GM12878 (cell line): ENCODE results near the gene CARD9. TPM values are rescaled to one million over a fixed set of nuclear protein-coding genes. Genes with fewer than 3 reads are reported as not detected.

Source experiments
- CBX3 ChIP-seq: fragments of 200-600 bp; sonication (generic); IDR thresholded peaks from 2 replicates; pipeline ENCODE4 v1.6.1; 2016; ENCODE audit warnings: low read depth, borderline replicate concordance
- CHD2 ChIP-seq: IDR thresholded peaks from 2 replicates; pipeline ENCODE4 v1.6.1; 2011; ENCODE audit warnings: low read depth, low read length, improper control_type of control experiment, borderline replicate concordance
- CREM ChIP-seq: IDR thresholded peaks from 2 replicates; pipeline ENCODE4 v1.6.1; 2014; ENCODE audit warnings: antibody characterized with exemption, low read depth
- HDAC2 ChIP-seq: fragments of 200-600 bp; sonication (generic); IDR thresholded peaks from 2 replicates; pipeline ENCODE4 v1.6.1; 2017
- NFYB ChIP-seq: IDR thresholded peaks from 2 replicates; pipeline ENCODE4 v1.6.1; 2011; ENCODE audit warnings: low read depth, mild to moderate bottlenecking, low read length, improper control_type of control experiment, moderate library complexity; ENCODE audit not compliant: insufficient read depth
- NR2C1 ChIP-seq: fragments of 450-650 bp; IDR thresholded peaks from 2 replicates; pipeline ENCODE4 v1.6.1; 2017; ENCODE audit warnings: antibody characterized with exemption, mild to moderate bottlenecking, moderate library complexity
- RAD21 ChIP-seq: IDR thresholded peaks from 2 replicates; pipeline ENCODE4 v1.6.1; 2011; ENCODE audit warnings: mild to moderate bottlenecking, low read depth, low read length, moderate library complexity; ENCODE audit not compliant: insufficient read depth
- RB1 ChIP-seq: fragments of 450-650 bp; formaldehyde crosslinking; IDR thresholded peaks from 2 replicates; pipeline ENCODE4 v1.6.1; 2017; ENCODE audit warnings: mild to moderate bottlenecking, borderline replicate concordance
- RFX5 ChIP-seq: IDR thresholded peaks from 2 replicates; pipeline ENCODE4 v1.6.1; 2011; ENCODE audit warnings: low read depth, low read length, improper control_type of control experiment
- SRF ChIP-seq, 2 experiments: IDR thresholded peaks; 2 replicates each; pipeline ENCODE4 v1.6.1; 2011; ENCODE audit warnings: low read depth in 2 of 2, low read length in 2 of 2, mild to moderate bottlenecking in 1 of 2, moderate library complexity in 1 of 2
- TAF1 ChIP-seq: IDR thresholded peaks from 2 replicates; pipeline ENCODE4 v1.6.1; 2011; ENCODE audit warnings: mild to moderate bottlenecking, low read depth, low read length, borderline replicate concordance
- TBL1XR1 ChIP-seq: IDR thresholded peaks from 2 replicates; pipeline ENCODE4 v1.6.1; 2012; ENCODE audit warnings: low read depth, low read length, improper control_type of control experiment
- TCF12 ChIP-seq: IDR thresholded peaks from 2 replicates; pipeline ENCODE4 v1.6.1; 2011; ENCODE audit warnings: low read depth, mild to moderate bottlenecking, low read length
- TCF7 ChIP-seq: IDR thresholded peaks from 2 replicates; pipeline ENCODE4 v1.6.1; 2014; ENCODE audit warnings: antibody characterized with exemption, borderline replicate concordance
- ZNF207 ChIP-seq: fragments of 450-650 bp; IDR thresholded peaks from 2 replicates; pipeline ENCODE4 v1.6.1; 2014; ENCODE audit warnings: antibody characterized with exemption, mild to moderate bottlenecking, borderline replicate concordance
- polyA plus RNA-seq, 11 experiments: library from polyadenylated mRNA; depleted of rRNA in 4 of 11; unstranded in 6 of 11; stranded (reverse) in 5 of 11; fragments of >200 nt; fragmentation: Nextera tagmentation in 4 of 11; fragmentation: Illumina TruSeq in 1 of 11; extraction: Ambion mirVana in 4 of 11; extraction: Trizol in 1 of 11; gene quantifications; 1 replicate in 1 of 11; 2 replicates in 10 of 11; pipeline versions ENCODE4 v1.2.1 to v1.2.3, GENCODE V29; 2011 to 2016; ENCODE audit warnings: inconsistent platforms in 2 of 11, missing spikeins in 2 of 11, low read depth in 1 of 11
- total RNA-seq, 4 experiments: library from RNA; depleted of rRNA in 3 of 4; stranded (reverse); fragments of >200 nt in 3 of 4; fragmentation: Illumina TruSeq in 1 of 4; extraction: Trizol in 1 of 4; gene quantifications; 2 replicates each; pipeline versions ENCODE4 v1.2.1 to v1.2.3, GENCODE V29; 2013 to 2021
- TF ChIP-seq, protein P1 (sequence below): IDR thresholded peaks from 2 replicates; pipeline ENCODE4 v1.6.1; 2012; ENCODE audit warnings: improper control_type of control experiment, low read depth, low read length; ENCODE audit not compliant: insufficient replicate concordance
- TF ChIP-seq, protein P2 (sequence below): fragments of 450-650 bp; IDR thresholded peaks from 2 replicates; pipeline ENCODE4 v1.6.1; 2017; ENCODE audit warnings: low read depth, mild to moderate bottlenecking, moderate library complexity
- TF ChIP-seq, protein P3 (sequence below): IDR thresholded peaks from 2 replicates; pipeline ENCODE4 v1.6.1; 2012; ENCODE audit warnings: low read length, inconsistent platforms

CARD9 gene
- total and polyA plus RNA-seq, 10 of the 15 experiments (the other 5 are each of a cell fraction or from before 2014, with no cell fraction given) = 0.11 to 4.9 (median 1.8) TPM; not detected in 1

DNA sequence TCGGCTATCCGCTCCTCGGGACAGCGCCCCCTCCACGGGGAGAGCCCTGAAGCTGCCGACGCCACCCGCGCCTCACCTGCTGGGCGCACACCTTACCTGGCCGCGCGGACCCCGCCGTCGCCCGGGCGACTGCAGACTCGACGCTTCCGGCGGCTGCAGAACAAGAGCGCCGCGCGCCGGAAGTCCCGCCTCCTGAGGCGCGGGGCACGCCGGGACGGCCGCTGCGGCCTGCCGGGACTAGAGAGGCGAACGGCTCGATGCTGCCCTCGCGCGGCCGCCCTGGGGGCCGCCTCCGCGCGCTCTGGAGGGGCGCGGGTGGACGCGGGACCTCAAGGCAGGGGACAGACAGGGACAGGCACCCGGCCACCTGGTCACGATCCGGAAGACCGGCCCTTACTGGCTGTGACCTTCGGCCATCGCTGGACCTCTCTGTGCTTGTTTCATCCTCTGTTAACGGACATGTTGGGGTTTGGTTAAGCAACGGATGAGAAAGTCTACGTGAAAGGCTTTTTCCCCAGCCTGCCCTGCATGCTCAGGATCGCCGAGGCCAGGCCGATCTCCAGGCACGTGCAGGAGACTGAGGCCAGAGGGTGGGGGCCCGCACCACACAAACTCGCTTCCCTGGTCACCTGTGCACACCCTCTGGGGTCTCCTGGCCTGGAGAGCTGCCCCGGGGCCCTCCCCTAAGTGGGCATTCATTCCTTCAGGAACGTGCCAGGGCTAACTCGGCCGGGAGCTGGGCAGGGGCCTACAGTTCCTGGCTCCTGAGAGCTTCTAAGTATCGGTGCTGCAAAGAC, 26.8 kb upstream of the CARD9 start, which contains the start of gene SNAPC4 (continued):
- TF ChIP-seq, protein P1, sequence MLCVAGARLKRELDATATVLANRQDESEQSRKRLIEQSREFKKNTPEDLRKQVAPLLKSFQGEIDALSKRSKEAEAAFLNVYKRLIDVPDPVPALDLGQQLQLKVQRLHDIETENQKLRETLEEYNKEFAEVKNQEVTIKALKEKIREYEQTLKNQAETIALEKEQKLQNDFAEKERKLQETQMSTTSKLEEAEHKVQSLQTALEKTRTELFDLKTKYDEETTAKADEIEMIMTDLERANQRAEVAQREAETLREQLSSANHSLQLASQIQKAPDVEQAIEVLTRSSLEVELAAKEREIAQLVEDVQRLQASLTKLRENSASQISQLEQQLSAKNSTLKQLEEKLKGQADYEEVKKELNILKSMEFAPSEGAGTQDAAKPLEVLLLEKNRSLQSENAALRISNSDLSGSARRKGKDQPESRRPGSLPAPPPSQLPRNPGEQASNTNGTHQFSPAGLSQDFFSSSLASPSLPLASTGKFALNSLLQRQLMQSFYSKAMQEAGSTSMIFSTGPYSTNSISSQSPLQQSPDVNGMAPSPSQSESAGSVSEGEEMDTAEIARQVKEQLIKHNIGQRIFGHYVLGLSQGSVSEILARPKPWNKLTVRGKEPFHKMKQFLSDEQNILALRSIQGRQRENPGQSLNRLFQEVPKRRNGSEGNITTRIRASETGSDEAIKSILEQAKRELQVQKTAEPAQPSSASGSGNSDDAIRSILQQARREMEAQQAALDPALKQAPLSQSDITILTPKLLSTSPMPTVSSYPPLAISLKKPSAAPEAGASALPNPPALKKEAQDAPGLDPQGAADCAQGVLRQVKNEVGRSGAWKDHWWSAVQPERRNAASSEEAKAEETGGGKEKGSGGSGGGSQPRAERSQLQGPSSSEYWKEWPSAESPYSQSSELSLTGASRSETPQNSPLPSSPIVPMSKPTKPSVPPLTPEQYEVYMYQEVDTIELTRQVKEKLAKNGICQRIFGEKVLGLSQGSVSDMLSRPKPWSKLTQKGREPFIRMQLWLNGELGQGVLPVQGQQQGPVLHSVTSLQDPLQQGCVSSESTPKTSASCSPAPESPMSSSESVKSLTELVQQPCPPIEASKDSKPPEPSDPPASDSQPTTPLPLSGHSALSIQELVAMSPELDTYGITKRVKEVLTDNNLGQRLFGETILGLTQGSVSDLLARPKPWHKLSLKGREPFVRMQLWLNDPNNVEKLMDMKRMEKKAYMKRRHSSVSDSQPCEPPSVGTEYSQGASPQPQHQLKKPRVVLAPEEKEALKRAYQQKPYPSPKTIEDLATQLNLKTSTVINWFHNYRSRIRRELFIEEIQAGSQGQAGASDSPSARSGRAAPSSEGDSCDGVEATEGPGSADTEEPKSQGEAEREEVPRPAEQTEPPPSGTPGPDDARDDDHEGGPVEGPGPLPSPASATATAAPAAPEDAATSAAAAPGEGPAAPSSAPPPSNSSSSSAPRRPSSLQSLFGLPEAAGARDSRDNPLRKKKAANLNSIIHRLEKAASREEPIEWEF = no peak
- peak; percentile 80; the same call in 1 of the 2 replicates for TF ChIP-seq RB1
- TF ChIP-seq TCF12 = no peak
- no peak; the same call in 1 of the 2 replicates for TF ChIP-seq CREM
- TF ChIP-seq RAD21 = peak; percentile 62
- peak; percentile 94 for TF ChIP-seq TAF1
- TF ChIP-seq TCF7 = no peak
- no peak for TF ChIP-seq RFX5
- TF ChIP-seq, protein P2, sequence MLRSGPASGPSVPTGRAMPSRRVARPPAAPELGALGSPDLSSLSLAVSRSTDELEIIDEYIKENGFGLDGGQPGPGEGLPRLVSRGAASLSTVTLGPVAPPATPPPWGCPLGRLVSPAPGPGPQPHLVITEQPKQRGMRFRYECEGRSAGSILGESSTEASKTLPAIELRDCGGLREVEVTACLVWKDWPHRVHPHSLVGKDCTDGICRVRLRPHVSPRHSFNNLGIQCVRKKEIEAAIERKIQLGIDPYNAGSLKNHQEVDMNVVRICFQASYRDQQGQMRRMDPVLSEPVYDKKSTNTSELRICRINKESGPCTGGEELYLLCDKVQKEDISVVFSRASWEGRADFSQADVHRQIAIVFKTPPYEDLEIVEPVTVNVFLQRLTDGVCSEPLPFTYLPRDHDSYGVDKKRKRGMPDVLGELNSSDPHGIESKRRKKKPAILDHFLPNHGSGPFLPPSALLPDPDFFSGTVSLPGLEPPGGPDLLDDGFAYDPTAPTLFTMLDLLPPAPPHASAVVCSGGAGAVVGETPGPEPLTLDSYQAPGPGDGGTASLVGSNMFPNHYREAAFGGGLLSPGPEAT = no peak
- 0 out of 2 replicates have a peak, but pooled peaks have one; percentile 43 for TF ChIP-seq NR2C1
- TF ChIP-seq CBX3 = no peak
- TF ChIP-seq CHD2 = 0 out of 2 replicates have a peak, but pooled peaks have one; percentile 46
- TF ChIP-seq NFYB = no peak
- TF ChIP-seq, protein P3, sequence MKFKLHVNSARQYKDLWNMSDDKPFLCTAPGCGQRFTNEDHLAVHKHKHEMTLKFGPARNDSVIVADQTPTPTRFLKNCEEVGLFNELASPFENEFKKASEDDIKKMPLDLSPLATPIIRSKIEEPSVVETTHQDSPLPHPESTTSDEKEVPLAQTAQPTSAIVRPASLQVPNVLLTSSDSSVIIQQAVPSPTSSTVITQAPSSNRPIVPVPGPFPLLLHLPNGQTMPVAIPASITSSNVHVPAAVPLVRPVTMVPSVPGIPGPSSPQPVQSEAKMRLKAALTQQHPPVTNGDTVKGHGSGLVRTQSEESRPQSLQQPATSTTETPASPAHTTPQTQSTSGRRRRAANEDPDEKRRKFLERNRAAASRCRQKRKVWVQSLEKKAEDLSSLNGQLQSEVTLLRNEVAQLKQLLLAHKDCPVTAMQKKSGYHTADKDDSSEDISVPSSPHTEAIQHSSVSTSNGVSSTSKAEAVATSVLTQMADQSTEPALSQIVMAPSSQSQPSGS = no peak
- TF ChIP-seq HDAC2 = no peak
- TF ChIP-seq TBL1XR1 = peak; percentile 62; the same call in 1 of the 2 replicates
- TF ChIP-seq SRF (IDR thresholded peaks at IDR 0.05; ENCODE audit: low read depth in 2 of 2, low read length in 2 of 2) = 0 out of 4 replicates have a peak, but pooled peaks have one; percentile 13 to 43
- peak; percentile 77; the same call in 1 of the 2 replicates for TF ChIP-seq ZNF207
